Small intestine (tissue), 7 donors: ENCODE measurements around the gene TTLL9. TPM values are rescaled to one million over a fixed set of nuclear protein-coding genes. Genes with fewer than 3 reads are reported as not detected.
"Not testable (repeated sequence)": the region's sequence is repeated elsewhere in the genome, so short reads cannot be mapped to it uniquely, and the experiment has no call there.

Experiments
- DNase-seq, 2 donors: peaks; one replicate each; pipeline versions ENCODE4 v3.0.0 to v3.0.0-alpha.2; 2013
- FAIRE-seq: peaks from 2 replicates; lab custom pipeline; 2012; peaks lifted over from hg19 to GRCh38; lab: Jason Lieb, UNC
- H3K27ac ChIP-seq, 3 donors: one replicate each; pipeline ENCODE4 v1.5.1; 2013; ENCODE audit warnings: low read length in 2 of 3, mild to moderate bottlenecking in 2 of 3, control low read depth in 1 of 3, inconsistent platforms in 1 of 3, low read depth in 1 of 3, moderate library complexity in 1 of 3
- H3K27me3 ChIP-seq, 3 donors: one replicate each; pipeline ENCODE4 v1.6.1; 2013; ENCODE audit warnings: low read length in 3 of 3, inconsistent platforms in 1 of 3; ENCODE audit not compliant: control insufficient read depth in 3 of 3, insufficient read depth in 3 of 3
- H3K36me3 ChIP-seq, 3 donors: one replicate each; pipeline ENCODE4 v1.6.1; 2013; ENCODE audit warnings: low read length in 3 of 3, inconsistent platforms in 1 of 3, low read depth in 1 of 3, mild to moderate bottlenecking in 1 of 3, moderate library complexity in 1 of 3; ENCODE audit not compliant: control insufficient read depth in 3 of 3, insufficient read depth in 2 of 3
- H3K4me1 ChIP-seq, 3 donors: one replicate each; pipeline ENCODE4 v1.6.1; 2013; ENCODE audit warnings: low read length in 2 of 3, inconsistent platforms in 1 of 3, low read depth in 1 of 3, mild to moderate bottlenecking in 1 of 3, moderate library complexity in 1 of 3; ENCODE audit not compliant: control insufficient read depth in 3 of 3, insufficient read depth in 2 of 3
- H3K4me3 ChIP-seq, 3 donors: one replicate each; pipeline ENCODE4 v1.5.1; 2013; ENCODE audit warnings: low read length in 3 of 3, control low read depth in 1 of 3, inconsistent platforms in 1 of 3, low read depth in 1 of 3, mild to moderate bottlenecking in 1 of 3, moderate library complexity in 1 of 3
- H3K9me3 ChIP-seq, 2 donors: one replicate each; pipeline ENCODE4 v1.6.1; 2013; ENCODE audit warnings: low read depth in 1 of 2, low read length in 1 of 2; ENCODE audit not compliant: control insufficient read depth in 2 of 2, insufficient read depth in 1 of 2
- WGBS, 3 donors: extraction: QIAGEN DNeasy Blood & Tissue Kit; methylation state at CpG; one replicate each; pipeline ENCODE4 v1.1.7; 2013; 5-methylcytosine and 5-hydroxymethylcytosine counted together
- polyA plus RNA-seq, 4 donors: library from polyadenylated mRNA; stranded (reverse) in 3 of 4; unstranded in 1 of 4; fragments of 200-250 nt in 3 of 4; fragments of 120-200 nt in 1 of 4; gene quantifications; one replicate each; pipeline versions ENCODE4 v1.2.1 to v1.2.3, GENCODE V29; 2013
- donor health status: healthy with polysubstance abuse.
- donor health status: control.
- donor health status: control.
- donor health status: Bipolar disorder and iron deficiency.
- donor health status: healthy.

The TTLL9 gene
- polyA plus RNA-seq, 4 donors: 0.07 to 0.38 TPM; not detected in 2

GRCh38 chr20:31909253-31910070 is 39.0 kb downstream of the TTLL9 start:
- no peaks in the 10 kb centered on the region for H3K27me3 ChIP-seq
- WGBS, 3 donors: 87 to 92% (median 91%) methylated on average over 17 of the region's 17 CpGs
- H3K27ac ChIP-seq: no peak overlapping the region
- DNase-seq (no peak), FAIRE-seq (no peak)
- no peaks in the 10 kb centered on the region for H3K9me3 ChIP-seq
- no peak overlapping the region for H3K4me3 ChIP-seq
- H3K4me1 ChIP-seq: no peaks in the 10 kb centered on the region
- no peaks in the 10 kb centered on the region for H3K36me3 ChIP-seq

GRCh38 chr20:31910071-31910803 is 39.8 kb downstream of the TTLL9 start:
- no peak for FAIRE-seq

GRCh38 chr20:31913431-31914157 is 43.2 kb downstream of the TTLL9 start:
- 75 to 86% (median 85%) methylated on average over 15 of the region's 15 CpGs for WGBS, 3 donors
- DNase-seq: no peak
- Histone ChIP-seq H3K27ac (no peak overlapping the region), H3K9me3 (no peaks in the 10 kb centered on the region), H3K36me3 (no peaks in the 10 kb centered on the region), H3K4me3 (no peak overlapping the region), H3K4me1 (peaks cover 0 to 5% (median 0%) of the 10 kb centered on the region in 3 donors), H3K27me3 (no peaks in the 10 kb centered on the region)
- no peak for FAIRE-seq

More at GRCh38 chr20:31910071-31910803, 39.8 kb downstream of the TTLL9 start:
- Histone ChIP-seq H3K4me1 (no peaks in the 10 kb centered on the region), H3K27me3 (no peaks in the 10 kb centered on the region), H3K36me3 (no peaks in the 10 kb centered on the region), H3K27ac (no peak overlapping the region), H3K9me3 (no peaks in the 10 kb centered on the region), H3K4me3 (no peak overlapping the region)
- DNase-seq: no peak
- WGBS, 3 donors: 81 to 88% (median 82%) methylated on average over 4 of the region's 4 CpGs

- H3K27me3 ChIP-seq: no peaks in the 10 kb centered on the region
- H3K4me3 ChIP-seq: no peak overlapping the region
- no peaks in the 10 kb centered on the region for H3K9me3 ChIP-seq
- no peak for DNase-seq
- no peaks in the 10 kb centered on the region for H3K36me3 ChIP-seq
- H3K4me1 ChIP-seq: peaks cover 0 to 10% (median 0%) of the 10 kb centered on the region in 3 donors
- WGBS, 3 donors: 82 to 85% (median 84%) methylated on average over 5 of the region's 5 CpGs
- no peak for FAIRE-seq
- H3K27ac ChIP-seq: no peak overlapping the region
Observed at GRCh38 chr20:31914170-31914569, 43.7 kb downstream of the TTLL9 start.

- DNase-seq: no peak
- H3K27ac ChIP-seq: no peak overlapping the region
- peaks cover 0 to 22% (median 0%) of the 10 kb centered on the region in 3 donors for H3K4me1 ChIP-seq
- no peak for FAIRE-seq
- H3K9me3 ChIP-seq: no peaks in the 10 kb centered on the region
- H3K36me3 ChIP-seq: no peaks in the 10 kb centered on the region
- no peak overlapping the region for H3K4me3 ChIP-seq
- 47 to 58% (median 57%) methylated on average over 7 of the region's 7 CpGs for WGBS, 3 donors
- H3K27me3 ChIP-seq: no peaks in the 10 kb centered on the region
Observed at GRCh38 chr20:31915491-31916280, 45.3 kb downstream of the TTLL9 start.

GRCh38 chr20:31916708-31917107 is 46.3 kb downstream of the TTLL9 start:
- Histone ChIP-seq H3K4me1 (peaks cover 0 to 23% (median 0%) of the 10 kb centered on the region in 3 donors), H3K36me3 (no peaks in the 10 kb centered on the region), H3K9me3 (no peaks in the 10 kb centered on the region), H3K27me3 (no peaks in the 10 kb centered on the region), H3K4me3 (no peak overlapping the region), H3K27ac (no peak overlapping the region)
- DNase-seq: no peak
- WGBS, 3 donors: 86 to 97% (median 96%) methylated on average over 4 of the region's 4 CpGs
- FAIRE-seq: no peak

GRCh38 chr20:31917962-31918412 is 47.6 kb downstream of the TTLL9 start:
- FAIRE-seq, H3K9me3 ChIP-seq, H3K4me3 ChIP-seq, H3K27me3 ChIP-seq, H3K36me3 ChIP-seq: not testable (repeated sequence)
- peak; percentile 5 to 55 for DNase-seq
- Histone ChIP-seq H3K4me1 (peaks cover 0 to 23% (median 0%) of the 10 kb centered on the region in 3 donors), H3K27ac (peak overlapping the region in 1 of 3 donors; percentile 19)
- 2 to 15% (median 12%) methylated on average over 7 of the region's 7 CpGs for WGBS, 3 donors
